Loucy (cell line): ENCODE results near the gene ESRRA.

Experiments
- CTCF ChIP-seq: fragments of 200-600 bp; sonication (generic); conservative IDR thresholded peaks from 2 replicates; pipeline ENCODE4 v1.5.1; 2014; ENCODE audit warnings: mild to moderate bottlenecking, antibody characterized with exemption, low read length
- EZH2phosphoT487 ChIP-seq: fragments of 200-600 bp; IDR thresholded peaks from 2 replicates; pipeline ENCODE4 v1.6.1; 2018; ENCODE audit warnings: antibody characterized with exemption, mild to moderate bottlenecking, moderate library complexity, borderline replicate concordance

DNA sequence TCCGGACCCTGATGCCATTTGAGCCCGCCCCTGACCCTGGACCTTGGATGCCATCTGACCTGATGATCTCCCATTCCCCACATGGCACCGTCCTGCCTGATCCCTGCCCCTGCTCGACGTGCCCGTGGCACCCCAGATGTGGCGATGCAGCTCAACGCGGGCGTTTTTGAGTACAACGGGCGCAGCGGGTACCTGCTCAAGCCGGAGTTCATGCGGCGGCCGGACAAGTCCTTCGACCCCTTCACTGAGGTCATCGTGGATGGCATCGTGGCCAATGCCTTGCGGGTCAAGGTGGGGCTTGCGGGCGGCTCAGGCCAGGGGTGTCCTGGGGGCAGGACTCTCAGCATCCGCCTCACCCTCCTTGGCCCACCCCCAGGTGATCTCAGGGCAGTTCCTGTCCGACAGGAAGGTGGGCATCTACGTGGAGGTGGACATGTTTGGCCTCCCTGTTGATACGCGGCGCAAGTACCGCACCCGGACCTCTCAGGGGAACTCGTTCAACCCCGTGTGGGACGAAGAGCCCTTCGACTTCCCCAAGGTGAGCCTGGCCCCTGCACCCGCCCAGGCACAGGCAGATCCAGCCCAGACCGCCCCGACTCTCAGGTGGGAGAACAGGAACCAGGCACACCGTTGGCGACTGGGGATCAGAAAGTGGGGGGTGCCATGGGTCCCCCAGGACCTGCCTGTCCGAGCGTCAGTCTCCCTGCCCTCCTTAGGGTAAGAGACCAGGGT is 42.9 kb upstream of the ESRRA start:
- no peak for TF ChIP-seq CTCF
- TF ChIP-seq EZH2phosphoT487: no peak
